ENCODE measurements around the gene GALNT2. TPM values are rescaled to one million over a fixed set of nuclear protein-coding genes. Genes with fewer than 3 reads are reported as not detected.

GALNT2 gene
- total RNA-seq (2021; ENCODE audit: unreplicated experiment) (152 TPM), Bru-seq, nascent RNA (percentile 84 among the genes with signal in this experiment), BruChase-seq, experiment 1, labeled RNA remaining after a 2-hour chase (percentile 75 among the genes with signal in this experiment), BruChase-seq, experiment 2, labeled RNA remaining after a 6-hour chase (percentile 79 among the genes with signal in this experiment)
- 129 TPM for polyA plus RNA-seq (2012; ENCODE audit: insufficient read length)
- long read RNA-seq, full-length matches to known transcripts, result 82 of 276 reads
- long read RNA-seq, partial matches to known transcripts, result 178 of 276 reads
- long read RNA-seq, other reads (novel, unspliced or antisense), result 16 of 276 reads

GRCh38 chr1:230066466-230067404, at the start of gene GALNT2:
TSS of gene GALNT2 (plus strand) at chr1:230067238. CDS start at chr1:230067281, 43 bp downstream.
- TF ChIP-seq SIN3A (IDR thresholded peaks at IDR 0.05; ENCODE audit: borderline replicate concordance, insufficient read depth, low read depth, low read length) (peak; percentile 67; the same call in 1 of the 2 replicates), POLR2AphosphoS5 (IDR thresholded peaks at IDR 0.05; ENCODE audit: low read depth, low read length) (no peak), TCF7L2 (IDR thresholded peaks at IDR 0.05; ENCODE audit: low read depth, low read length) (no peak)
- TF ChIP-seq, protein P1, sequence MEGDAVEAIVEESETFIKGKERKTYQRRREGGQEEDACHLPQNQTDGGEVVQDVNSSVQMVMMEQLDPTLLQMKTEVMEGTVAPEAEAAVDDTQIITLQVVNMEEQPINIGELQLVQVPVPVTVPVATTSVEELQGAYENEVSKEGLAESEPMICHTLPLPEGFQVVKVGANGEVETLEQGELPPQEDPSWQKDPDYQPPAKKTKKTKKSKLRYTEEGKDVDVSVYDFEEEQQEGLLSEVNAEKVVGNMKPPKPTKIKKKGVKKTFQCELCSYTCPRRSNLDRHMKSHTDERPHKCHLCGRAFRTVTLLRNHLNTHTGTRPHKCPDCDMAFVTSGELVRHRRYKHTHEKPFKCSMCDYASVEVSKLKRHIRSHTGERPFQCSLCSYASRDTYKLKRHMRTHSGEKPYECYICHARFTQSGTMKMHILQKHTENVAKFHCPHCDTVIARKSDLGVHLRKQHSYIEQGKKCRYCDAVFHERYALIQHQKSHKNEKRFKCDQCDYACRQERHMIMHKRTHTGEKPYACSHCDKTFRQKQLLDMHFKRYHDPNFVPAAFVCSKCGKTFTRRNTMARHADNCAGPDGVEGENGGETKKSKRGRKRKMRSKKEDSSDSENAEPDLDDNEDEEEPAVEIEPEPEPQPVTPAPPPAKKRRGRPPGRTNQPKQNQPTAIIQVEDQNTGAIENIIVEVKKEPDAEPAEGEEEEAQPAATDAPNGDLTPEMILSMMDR (IDR thresholded peaks at IDR 0.05), result peak; percentile 28; the same call in 1 of the 2 replicates
- TF ChIP-seq, protein P2, sequence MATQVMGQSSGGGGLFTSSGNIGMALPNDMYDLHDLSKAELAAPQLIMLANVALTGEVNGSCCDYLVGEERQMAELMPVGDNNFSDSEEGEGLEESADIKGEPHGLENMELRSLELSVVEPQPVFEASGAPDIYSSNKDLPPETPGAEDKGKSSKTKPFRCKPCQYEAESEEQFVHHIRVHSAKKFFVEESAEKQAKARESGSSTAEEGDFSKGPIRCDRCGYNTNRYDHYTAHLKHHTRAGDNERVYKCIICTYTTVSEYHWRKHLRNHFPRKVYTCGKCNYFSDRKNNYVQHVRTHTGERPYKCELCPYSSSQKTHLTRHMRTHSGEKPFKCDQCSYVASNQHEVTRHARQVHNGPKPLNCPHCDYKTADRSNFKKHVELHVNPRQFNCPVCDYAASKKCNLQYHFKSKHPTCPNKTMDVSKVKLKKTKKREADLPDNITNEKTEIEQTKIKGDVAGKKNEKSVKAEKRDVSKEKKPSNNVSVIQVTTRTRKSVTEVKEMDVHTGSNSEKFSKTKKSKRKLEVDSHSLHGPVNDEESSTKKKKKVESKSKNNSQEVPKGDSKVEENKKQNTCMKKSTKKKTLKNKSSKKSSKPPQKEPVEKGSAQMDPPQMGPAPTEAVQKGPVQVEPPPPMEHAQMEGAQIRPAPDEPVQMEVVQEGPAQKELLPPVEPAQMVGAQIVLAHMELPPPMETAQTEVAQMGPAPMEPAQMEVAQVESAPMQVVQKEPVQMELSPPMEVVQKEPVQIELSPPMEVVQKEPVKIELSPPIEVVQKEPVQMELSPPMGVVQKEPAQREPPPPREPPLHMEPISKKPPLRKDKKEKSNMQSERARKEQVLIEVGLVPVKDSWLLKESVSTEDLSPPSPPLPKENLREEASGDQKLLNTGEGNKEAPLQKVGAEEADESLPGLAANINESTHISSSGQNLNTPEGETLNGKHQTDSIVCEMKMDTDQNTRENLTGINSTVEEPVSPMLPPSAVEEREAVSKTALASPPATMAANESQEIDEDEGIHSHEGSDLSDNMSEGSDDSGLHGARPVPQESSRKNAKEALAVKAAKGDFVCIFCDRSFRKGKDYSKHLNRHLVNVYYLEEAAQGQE (IDR thresholded peaks at IDR 0.05; ENCODE audit: insufficient read depth in 1 of 2, low read depth in 2 of 2, low read length in 1 of 2), result no peak
- peak within 1 kb of the TSS; percentile 94 for H3K27ac ChIP-seq (ENCODE audit: low read length)
- no TSS peak for BruUV-seq (replicated peaks)
- H3K4me3 ChIP-seq (ENCODE audit: low read depth in 2 of 2, low read length in 2 of 2), result peak within 1 kb of the TSS; percentile 75 to 89
- DNase-seq (ENCODE audit: low read depth, low spot score), result no peak
- intact Hi-C loops (cut with micrococcal nuclease; ENCODE audit: unreplicated experiment), result loop anchor here (10.0 kb wide), 1 partner anchor 402 kb away; no protein-coding TSS in a partner anchor
- in situ Hi-C loops (cut with HindIII; ENCODE audit: low pct_unique_long_range_greater_than_20kb, low sequenced_read_pairs), result no loop called here
- ChIA-PET POLR2A (interaction anchor here (0.5 kb wide), 2 partner anchors 223 to 809 kb away, joined by 3 to 4 read pairs; no protein-coding TSS in a partner anchor), CTCF (no interaction called here)
- peaks cover 35% of the 10 kb centered on the region for H3K4me1 ChIP-seq (ENCODE audit: control insufficient read depth, insufficient read depth, low read length)
- ATAC-seq, result peak; percentile 96
- no peaks in the 10 kb centered on the region for H3K9me3 ChIP-seq (ENCODE audit: control insufficient read depth, insufficient read depth, low read depth, low read length)
- H3K36me3 ChIP-seq (ENCODE audit: control insufficient read depth, insufficient read depth, low read length), result no peaks in the 10 kb centered on the region; the same call in 1 of the 2 replicates
- H3K27me3 ChIP-seq (ENCODE audit: control insufficient read depth, insufficient read depth, low read length), result no peaks in the 10 kb centered on the region

- no peaks in the 10 kb centered on the region for H3K36me3 ChIP-seq (ENCODE audit: control insufficient read depth, insufficient read depth, low read length)
- POLR2A ChIA-PET, result no interaction called here
- DNase-seq (ENCODE audit: low read depth, low spot score) (no peak), ATAC-seq (no peak)
- intact Hi-C loops (cut with micrococcal nuclease; ENCODE audit: unreplicated experiment) (no loop called here), in situ Hi-C loops (cut with HindIII; ENCODE audit: low pct_unique_long_range_greater_than_20kb, low sequenced_read_pairs) (no loop called here)
- no peak for TF ChIP-seq POLR2AphosphoS5 (IDR thresholded peaks at IDR 0.05; ENCODE audit: low read depth, low read length)
- TF ChIP-seq TCF7L2 (IDR thresholded peaks at IDR 0.05; ENCODE audit: low read depth, low read length), result no peak
- TF ChIP-seq, protein P2 (IDR thresholded peaks at IDR 0.05; ENCODE audit: insufficient read depth in 1 of 2, low read depth in 2 of 2, low read length in 1 of 2), result no peak
- TF ChIP-seq SIN3A (IDR thresholded peaks at IDR 0.05; ENCODE audit: borderline replicate concordance, insufficient read depth, low read depth, low read length), result no peak
- CTCF ChIA-PET, result no interaction called here
- H3K9me3 ChIP-seq (ENCODE audit: control insufficient read depth, insufficient read depth, low read depth, low read length), result no peaks in the 10 kb centered on the region
- no peaks in the 10 kb centered on the region for H3K27me3 ChIP-seq (ENCODE audit: control insufficient read depth, insufficient read depth, low read length)
- H3K4me3 ChIP-seq (ENCODE audit: low read depth in 2 of 2, low read length in 2 of 2), result no peak overlapping the region
- no peak overlapping the region for H3K27ac ChIP-seq (ENCODE audit: low read length)
- BruUV-seq (replicated peaks), result no TSS peak
- no peaks in the 10 kb centered on the region for H3K4me1 ChIP-seq (ENCODE audit: control insufficient read depth, insufficient read depth, low read length)
These were observed 46.6 kb upstream of the GALNT2 start for GRCh38 chr1:230020451-230020850.
